Measurements from ENCODE around the gene RHOT2.

RHOT2 gene

DNA sequence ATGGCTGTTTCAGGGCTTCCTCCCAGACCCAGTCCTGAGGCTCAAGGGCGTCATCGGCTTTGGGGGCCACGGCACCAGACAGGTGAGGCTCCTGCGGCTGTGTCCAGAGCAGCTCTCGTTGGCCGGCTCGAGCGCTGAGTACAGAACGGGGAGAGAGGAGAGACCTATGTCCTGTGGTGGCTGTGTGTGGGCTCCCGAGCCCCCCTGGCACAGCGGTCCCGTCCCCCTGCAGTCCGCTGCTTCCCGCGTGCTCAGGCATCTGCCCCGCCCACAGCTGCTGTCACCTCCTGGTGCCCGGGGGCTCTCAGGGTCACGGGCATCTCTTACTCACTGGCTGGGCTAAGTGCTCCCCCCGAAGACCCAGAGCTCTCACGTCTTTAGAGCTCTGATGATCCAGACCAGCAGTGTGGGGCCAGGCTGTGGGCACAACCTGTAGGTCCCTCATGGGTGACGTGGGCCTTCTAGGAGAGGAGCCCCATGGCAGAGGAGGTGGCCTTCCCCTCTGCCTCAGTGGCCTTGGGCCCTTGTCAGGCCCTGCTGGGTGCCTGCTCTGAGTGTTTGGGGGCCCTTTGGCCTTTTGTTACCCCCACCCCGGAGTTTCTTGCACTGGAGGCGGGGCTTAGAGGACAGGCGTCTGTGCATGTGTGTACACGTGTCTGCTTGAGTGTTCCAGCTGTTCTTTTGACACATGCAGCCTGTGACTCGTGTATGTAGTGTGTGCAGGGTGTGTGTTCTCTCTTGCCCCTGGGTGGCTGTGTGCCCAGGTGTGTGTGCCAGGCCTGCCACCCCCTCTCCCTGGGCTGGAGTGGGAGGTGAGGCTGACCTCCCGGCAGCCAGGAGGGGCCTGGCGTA is 15.3 kb upstream of the RHOT2 start:
- CTCF ChIA-PET = interaction anchor here (1.0 to 8.2 kb wide), 3 partner anchors 9 to 269 kb away, joined by 3 to 57 read pairs (median 3); no protein-coding TSS in a partner anchor
- POLR2A ChIA-PET = no interaction called here

DNA sequence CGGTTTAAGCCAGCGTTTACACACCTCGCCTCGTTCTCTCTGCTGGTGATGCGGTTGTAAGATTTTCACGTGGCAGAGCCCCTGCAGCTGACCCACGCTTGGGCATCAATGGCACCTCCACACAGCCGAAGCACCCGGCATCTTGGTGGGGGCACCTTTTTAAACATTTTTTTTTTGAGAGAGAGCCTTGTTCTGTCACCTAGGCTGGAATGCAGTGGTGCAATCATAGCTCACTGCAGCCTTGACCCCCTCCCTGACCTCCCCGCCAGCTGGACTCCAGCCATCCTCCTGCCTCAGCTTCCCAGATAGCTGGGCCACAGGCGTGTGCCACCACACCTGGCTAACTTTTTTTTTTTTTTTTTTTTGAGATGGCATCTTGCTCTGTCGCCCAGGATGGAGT is 13.9 kb upstream of the RHOT2 start:
- ChIA-PET POLR2A (no interaction called here), CTCF (interaction anchor here (0.8 to 8.2 kb wide), 2 partner anchors 8 to 13 kb away, joined by 3 to 57 read pairs; no protein-coding TSS in a partner anchor)
- no peak for DNase-seq (ENCODE audit: extremely low spot score)
- TF ChIP-seq, protein P1, sequence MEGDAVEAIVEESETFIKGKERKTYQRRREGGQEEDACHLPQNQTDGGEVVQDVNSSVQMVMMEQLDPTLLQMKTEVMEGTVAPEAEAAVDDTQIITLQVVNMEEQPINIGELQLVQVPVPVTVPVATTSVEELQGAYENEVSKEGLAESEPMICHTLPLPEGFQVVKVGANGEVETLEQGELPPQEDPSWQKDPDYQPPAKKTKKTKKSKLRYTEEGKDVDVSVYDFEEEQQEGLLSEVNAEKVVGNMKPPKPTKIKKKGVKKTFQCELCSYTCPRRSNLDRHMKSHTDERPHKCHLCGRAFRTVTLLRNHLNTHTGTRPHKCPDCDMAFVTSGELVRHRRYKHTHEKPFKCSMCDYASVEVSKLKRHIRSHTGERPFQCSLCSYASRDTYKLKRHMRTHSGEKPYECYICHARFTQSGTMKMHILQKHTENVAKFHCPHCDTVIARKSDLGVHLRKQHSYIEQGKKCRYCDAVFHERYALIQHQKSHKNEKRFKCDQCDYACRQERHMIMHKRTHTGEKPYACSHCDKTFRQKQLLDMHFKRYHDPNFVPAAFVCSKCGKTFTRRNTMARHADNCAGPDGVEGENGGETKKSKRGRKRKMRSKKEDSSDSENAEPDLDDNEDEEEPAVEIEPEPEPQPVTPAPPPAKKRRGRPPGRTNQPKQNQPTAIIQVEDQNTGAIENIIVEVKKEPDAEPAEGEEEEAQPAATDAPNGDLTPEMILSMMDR (IDR thresholded peaks at IDR 0.05; ENCODE audit: control extremely low read depth, extremely low read depth, low read depth, missing control alignments) = no peak

More for the DNA sequence above, 15.3 kb upstream of the RHOT2 start:
- DNase-seq (ENCODE audit: extremely low spot score) = no peak
- TF ChIP-seq, protein P1 (IDR thresholded peaks at IDR 0.05; ENCODE audit: control extremely low read depth, extremely low read depth, low read depth, missing control alignments) = no peak

DNA sequence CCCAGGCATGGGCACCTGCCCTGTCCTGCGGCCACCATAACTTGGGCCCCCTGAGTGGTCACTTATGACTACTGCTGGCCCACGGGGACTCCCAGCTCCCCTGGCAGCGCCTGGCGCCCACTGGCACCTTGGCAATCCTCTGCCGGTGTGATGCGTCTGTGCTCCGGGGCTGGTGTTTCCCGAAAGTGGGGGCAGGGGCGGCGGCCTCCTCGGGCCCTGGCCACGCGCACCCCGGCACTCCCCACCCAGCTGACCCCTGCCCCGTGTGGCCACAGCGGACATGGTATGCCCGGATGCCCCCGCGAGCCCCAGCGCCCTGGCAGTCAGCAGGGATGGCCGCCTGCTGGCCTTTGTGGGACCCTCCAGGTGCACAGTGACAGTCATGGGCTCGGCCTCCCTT is 10.4 kb upstream of the RHOT2 start:
- POLR2A ChIA-PET = no interaction called here
- no peak for DNase-seq (ENCODE audit: extremely low spot score)
- CTCF ChIA-PET = interaction anchor here (1.1 to 1.2 kb wide), 2 partner anchors 10 kb away, joined by 3 to 6 read pairs; no protein-coding TSS in a partner anchor
- TF ChIP-seq, protein P1 (IDR thresholded peaks at IDR 0.05; ENCODE audit: control extremely low read depth, extremely low read depth, low read depth, missing control alignments) = no peak

DNA sequence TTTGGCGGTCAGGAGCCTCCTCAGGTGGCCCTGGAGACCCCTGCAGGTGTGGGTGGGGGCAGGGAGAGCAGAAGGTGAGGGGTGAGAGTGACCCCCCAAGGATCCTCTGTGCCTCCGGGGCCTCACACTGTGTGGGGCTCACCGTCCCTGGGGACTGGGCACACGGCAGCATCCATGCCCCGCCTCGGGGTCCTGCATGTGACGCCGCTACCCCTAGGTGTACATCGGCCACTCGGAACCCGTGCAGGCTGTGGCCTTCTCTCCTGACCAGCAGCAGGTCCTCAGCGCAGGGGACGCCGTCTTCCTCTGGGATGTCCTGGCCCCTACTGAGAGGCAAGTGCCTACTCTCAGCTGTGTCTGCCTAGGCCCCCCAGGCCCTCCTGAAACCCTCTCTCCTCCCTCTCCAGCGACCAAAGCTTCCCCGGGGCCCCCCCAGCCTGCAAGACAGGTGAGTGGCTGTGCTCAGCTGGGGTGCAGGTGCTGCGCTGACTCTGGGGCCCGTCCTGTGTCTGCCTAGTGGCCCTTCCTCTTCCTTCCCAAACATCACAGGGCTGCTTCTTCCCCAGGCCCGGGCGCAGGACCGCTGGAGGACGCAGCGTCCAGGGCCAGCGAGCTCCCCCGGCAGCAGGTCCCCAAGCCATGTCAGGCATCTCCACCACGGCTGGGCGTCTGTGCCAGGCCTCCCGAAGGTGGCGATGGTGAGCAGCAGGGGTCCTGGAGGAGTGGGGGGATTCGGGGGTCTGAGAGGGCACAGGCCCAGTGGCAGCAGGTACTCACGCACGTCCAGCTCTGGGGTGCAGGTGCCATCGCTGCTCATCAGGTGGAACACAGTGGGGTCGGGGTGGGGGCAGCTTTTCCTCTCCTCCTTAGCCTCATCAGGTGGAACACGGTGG is 9.0 kb upstream of the RHOT2 start:
- TF ChIP-seq, protein P1 (IDR thresholded peaks at IDR 0.05; ENCODE audit: control extremely low read depth, extremely low read depth, low read depth, missing control alignments) = no peak
- no peak for DNase-seq (ENCODE audit: extremely low spot score)
- CTCF ChIA-PET = interaction anchor here (0.8 to 7.3 kb wide), 4 partner anchors 8 to 23 kb away, joined by 3 to 57 read pairs (median 8); partner anchors contain the start of genes RHBDL1, RHOT2, STUB1 and WDR90
- POLR2A ChIA-PET = no interaction called here

DNA sequence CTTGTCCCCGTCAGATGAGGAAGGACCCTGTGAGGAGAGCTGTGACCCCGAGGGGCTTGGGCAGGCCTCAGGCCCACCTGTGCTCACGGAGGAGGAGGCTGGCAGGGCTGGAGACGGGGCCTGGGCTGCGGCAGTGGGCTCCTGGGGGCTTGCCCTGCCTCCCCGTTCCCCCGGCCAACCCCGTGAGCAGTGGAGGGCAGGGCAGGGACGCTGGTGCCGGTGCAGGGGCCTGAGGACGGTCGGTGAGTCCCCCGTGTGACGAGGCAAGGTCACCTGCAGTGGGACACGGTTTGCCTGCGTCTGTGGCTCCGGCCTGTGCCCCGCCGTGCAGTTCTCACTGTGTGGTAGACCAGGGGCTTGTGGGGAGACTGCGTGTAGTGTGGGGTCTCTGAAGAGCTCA is 8.3 kb upstream of the RHOT2 start:
- POLR2A ChIA-PET = no interaction called here
- CTCF ChIA-PET = interaction anchor here (0.8 to 7.3 kb wide), 3 partner anchors 9 to 22 kb away, joined by 3 to 57 read pairs (median 12); partner anchors contain the start of genes RHBDL1, STUB1 and WDR90
- DNase-seq (ENCODE audit: extremely low spot score) = no peak
- TF ChIP-seq, protein P1 (IDR thresholded peaks at IDR 0.05; ENCODE audit: control extremely low read depth, extremely low read depth, low read depth, missing control alignments) = no peak

DNA sequence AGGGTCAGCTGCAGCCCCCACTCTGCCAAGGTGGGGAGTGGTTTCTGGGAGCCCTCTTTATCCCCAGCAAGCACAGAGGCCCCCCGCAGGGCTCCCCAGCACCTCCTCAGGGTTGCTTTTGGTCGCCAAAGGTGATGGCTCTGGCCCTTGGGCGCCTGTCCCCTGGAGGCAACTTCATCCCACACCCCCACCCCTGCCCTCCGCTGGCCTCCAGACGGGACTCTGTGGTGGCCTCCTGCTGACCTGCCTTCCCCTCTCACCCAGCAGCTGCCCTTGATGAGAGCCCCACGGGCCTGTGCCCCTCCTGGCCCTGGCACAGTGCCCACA is 7.8 kb upstream of the RHOT2 start:
- ChIA-PET CTCF (interaction anchor here (0.8 to 7.3 kb wide), 3 partner anchors 10 to 21 kb away, joined by 3 to 57 read pairs (median 12); partner anchors contain the start of genes RHBDL1, STUB1 and WDR90), POLR2A (no interaction called here)
- DNase-seq (ENCODE audit: extremely low spot score) = no peak
- TF ChIP-seq, protein P1 (IDR thresholded peaks at IDR 0.05; ENCODE audit: control extremely low read depth, extremely low read depth, low read depth, missing control alignments) = no peak

Data from GM10248 (cell line).